HEK293 (cell line): ENCODE data around the gene PNN.
"Not testable (repeated sequence)": the region's sequence is repeated elsewhere in the genome, so short reads cannot be mapped to it uniquely, and the experiment has no call there.

Source experiments
- CTCF ChIA-PET: fragments of 350-600 bp; formaldehyde crosslinking; extraction: SDS; loops from one replicate; lab custom pipeline; 2021; ENCODE audit warnings: antibody characterized with exemption; lab: Yijun Ruan, JAX
- POLR2A ChIA-PET: fragments of 300-600 bp; formaldehyde crosslinking; extraction: SDS; loops from one replicate; lab custom pipeline; 2020; ENCODE audit warnings: antibody characterized with exemption, inconsistent platforms; lab: Yijun Ruan, JAX
- H3K27ac ChIP-seq: fragments of 200-500 bp; sonication (Bioruptor generic); 2 replicates; pipeline ENCODE4 v1.5.1; 2014; ENCODE audit warnings: low read depth, low read length, control low read depth, inconsistent platforms; ENCODE audit errors: extremely low read depth
- H3K36me3 ChIP-seq, 2 experiments: fragments of 200-500 bp in 1 of 2; sonication (Bioruptor generic) in 1 of 2; 1 replicate in 1 of 2; 2 replicates in 1 of 2; pipeline ENCODE4 v1.5.1; 2014 to 2017; ENCODE audit warnings: inconsistent platforms in 2 of 2, low read length in 2 of 2; ENCODE audit not compliant: control insufficient read depth in 2 of 2, insufficient read depth in 1 of 2
- H3K4me1 ChIP-seq: fragments of 200-500 bp; sonication (Bioruptor generic); 2 replicates; pipeline ENCODE4 v1.5.1; 2014; ENCODE audit warnings: mild to moderate bottlenecking, low read length, inconsistent platforms; ENCODE audit not compliant: control insufficient read depth, insufficient read depth
- H3K4me3 ChIP-seq: 2 replicates; pipeline ENCODE4 v1.5.1; 2011; ENCODE audit warnings: low read depth, mild to moderate bottlenecking, control low read depth, low read length, moderate library complexity
- H3K9me3 ChIP-seq: fragments of 200-500 bp; sonication (Bioruptor generic); 2 replicates; pipeline ENCODE4 v1.5.1; 2014; ENCODE audit warnings: low read depth, low read length, inconsistent platforms; ENCODE audit not compliant: control insufficient read depth, insufficient read depth
- CTCF ChIP-seq: fragments of 450-650 bp; formaldehyde crosslinking; IDR thresholded peaks from 2 replicates; pipeline ENCODE4 v1.5.1; 2016; ENCODE audit warnings: missing biosample characterization, missing genetic modification characterization
- GLIS2 ChIP-seq: fragments of 450-650 bp; formaldehyde crosslinking; IDR thresholded peaks from 2 replicates; pipeline ENCODE4 v1.5.1; 2016; ENCODE audit warnings: missing biosample characterization, missing genetic modification characterization
- HOXD13 ChIP-seq: sonication (generic); formaldehyde crosslinking; IDR thresholded peaks from 2 replicates; pipeline ENCODE4 v1.8.0; 2022; ENCODE audit warnings: missing genetic modification reagents, borderline replicate concordance
- KLF10 ChIP-seq: fragments of 450-650 bp; IDR thresholded peaks from 2 replicates; pipeline ENCODE4 v1.5.1; 2018; ENCODE audit warnings: missing biosample characterization, mild to moderate bottlenecking, missing genetic modification characterization
- OVOL3 ChIP-seq: fragments of 450-650 bp; formaldehyde crosslinking; IDR thresholded peaks from 2 replicates; pipeline ENCODE4 v1.5.1; 2016; ENCODE audit warnings: missing biosample characterization, missing genetic modification characterization
- PRDM1 ChIP-seq: fragments of 450-650 bp; formaldehyde crosslinking; IDR thresholded peaks from 2 replicates; pipeline ENCODE4; 2016; ENCODE audit warnings: missing biosample characterization, missing genetic modification characterization
- PRDM10 ChIP-seq: fragments of 450-650 bp; formaldehyde crosslinking; IDR thresholded peaks from 2 replicates; pipeline ENCODE4 v1.5.1; 2016; ENCODE audit warnings: missing biosample characterization, missing genetic modification characterization
- SCRT1 ChIP-seq: fragments of 450-650 bp; formaldehyde crosslinking; IDR thresholded peaks from 2 replicates; pipeline ENCODE4 v1.5.1; 2016; ENCODE audit warnings: missing biosample characterization, missing genetic modification characterization, borderline replicate concordance
- SCRT2 ChIP-seq: fragments of 450-650 bp; formaldehyde crosslinking; IDR thresholded peaks from 2 replicates; pipeline ENCODE4 v1.5.1; 2016; ENCODE audit warnings: missing biosample characterization, missing genetic modification characterization
- SP2 ChIP-seq: fragments of 450-650 bp; formaldehyde crosslinking; IDR thresholded peaks from 2 replicates; pipeline ENCODE4 v1.5.1; 2016; ENCODE audit warnings: missing biosample characterization, missing genetic modification characterization
- ZBTB21 ChIP-seq: fragments of 450-650 bp; formaldehyde crosslinking; IDR thresholded peaks from 2 replicates; pipeline ENCODE4 v1.5.1; 2017; ENCODE audit warnings: missing biosample characterization, missing genetic modification characterization
- ZBTB7A ChIP-seq: fragments of 450-650 bp; formaldehyde crosslinking; IDR thresholded peaks from 2 replicates; pipeline ENCODE4 v1.5.1; 2016; ENCODE audit warnings: low read depth, missing biosample characterization, missing genetic modification characterization
- ZFHX2 ChIP-seq: fragments of 450-650 bp; formaldehyde crosslinking; conservative IDR thresholded peaks from 2 replicates; pipeline ENCODE4 v1.5.1; 2016; ENCODE audit warnings: missing biosample characterization, missing genetic modification characterization
- ZFP3 ChIP-seq: fragments of 450-650 bp; formaldehyde crosslinking; IDR thresholded peaks from 2 replicates; pipeline ENCODE4 v1.5.1; 2016; ENCODE audit warnings: low read depth, missing biosample characterization, missing genetic modification characterization
- ZNF140 ChIP-seq: fragments of 450-650 bp; formaldehyde crosslinking; IDR thresholded peaks from 2 replicates; pipeline ENCODE4 v1.5.1; 2016; ENCODE audit warnings: missing biosample characterization, missing genetic modification characterization
- ZNF174 ChIP-seq: fragments of 450-650 bp; formaldehyde crosslinking; IDR thresholded peaks from 2 replicates; pipeline ENCODE4 v1.5.0; 2017; ENCODE audit warnings: missing biosample characterization, mild to moderate bottlenecking, missing genetic modification characterization
- ZNF214 ChIP-seq: fragments of 450-650 bp; formaldehyde crosslinking; IDR thresholded peaks from 2 replicates; pipeline ENCODE4 v1.5.1; 2017; ENCODE audit warnings: missing biosample characterization, mild to moderate bottlenecking, missing genetic modification characterization, borderline replicate concordance
- ZNF239 ChIP-seq: fragments of 450-650 bp; formaldehyde crosslinking; IDR thresholded peaks from 2 replicates; pipeline ENCODE4 v1.5.1; 2016; ENCODE audit warnings: missing biosample characterization, missing genetic modification characterization
- ZNF433 ChIP-seq: fragments of 450-650 bp; formaldehyde crosslinking; IDR thresholded peaks from 2 replicates; pipeline ENCODE4 v1.5.1; 2016; ENCODE audit warnings: missing biosample characterization, missing genetic modification characterization, low read depth
- ZNF596 ChIP-seq: fragments of 450-650 bp; IDR thresholded peaks from 2 replicates; pipeline ENCODE4 v1.5.0; 2018; ENCODE audit warnings: missing biosample characterization, mild to moderate bottlenecking, missing genetic modification characterization, moderate library complexity
- ZNF670 ChIP-seq: fragments of 450-650 bp; formaldehyde crosslinking; IDR thresholded peaks from 2 replicates; pipeline ENCODE4 v1.5.1; 2016; ENCODE audit warnings: missing biosample characterization, missing genetic modification characterization, low read depth
- ZNF776 ChIP-seq: fragments of 450-650 bp; formaldehyde crosslinking; IDR thresholded peaks from 2 replicates; pipeline ENCODE4 v1.5.0; 2017; ENCODE audit warnings: missing biosample characterization, missing genetic modification characterization, borderline replicate concordance
- ZSCAN5A ChIP-seq: fragments of 450-650 bp; formaldehyde crosslinking; IDR thresholded peaks from 2 replicates; pipeline ENCODE4 v1.5.1; 2016; ENCODE audit warnings: missing biosample characterization, missing genetic modification characterization

PNN gene

GRCh38 chr14:39157491-39157890, 17.6 kb upstream of the PNN start (continued):
- no peak for TF ChIP-seq PRDM10 (tag by site-specific recombination)

GRCh38 chr14:39158222-39158858, 16.7 kb upstream of the PNN start:
- POLR2A ChIA-PET, result interaction anchor here (1.4 to 2.2 kb wide), 2 partner anchors 12 to 109 kb away, joined by 3 to 11 read pairs; partner anchors contain the start of gene TRAPPC6B
- TF ChIP-seq ZNF596 (tag by site-specific recombination), result no peak
- TF ChIP-seq ZNF239, result no peak
- no peak for TF ChIP-seq ZFHX2 (tag by site-specific recombination)
- no peak for TF ChIP-seq ZNF174 (tag by site-specific recombination)
- no peak for TF ChIP-seq ZNF670 (tag by site-specific recombination)
- no peak for TF ChIP-seq ZBTB21 (tag by site-specific recombination)
- TF ChIP-seq SCRT1 (tag by site-specific recombination), result no peak
- TF ChIP-seq ZNF140 (tag by site-specific recombination), result no peak
- TF ChIP-seq OVOL3 (tag by site-specific recombination), result no peak
- TF ChIP-seq HOXD13 (CRISPR knock-in tag), result no peak
- no peak for TF ChIP-seq ZBTB7A (tag by site-specific recombination)
- no peak for TF ChIP-seq ZFP3 (tag by site-specific recombination)
- no peak for TF ChIP-seq ZNF776
- no peak for TF ChIP-seq ZNF214 (tag by site-specific recombination)
- no peak for TF ChIP-seq ZSCAN5A (tag by site-specific recombination)
- TF ChIP-seq KLF10 (tag by site-specific recombination), result no peak
- TF ChIP-seq GLIS2 (tag by site-specific recombination), result no peak
- no peak for TF ChIP-seq ZNF433
- TF ChIP-seq, all 188 proteins: peak for 0

GRCh38 chr14:39160494-39160893, 14.6 kb upstream of the PNN start:
- no peaks in the 10 kb centered on the region for H3K9me3 ChIP-seq
- TF ChIP-seq SCRT1 (tag by site-specific recombination) (0 out of 2 replicates have a peak, but pooled peaks have one; percentile 24), CTCF (tag by site-specific recombination) (no peak), PRDM1 (tag by site-specific recombination) (peak; percentile 72), SCRT2 (tag by site-specific recombination) (peak; percentile 77), SP2 (no peak)
- no peaks in the 10 kb centered on the region for H3K4me1 ChIP-seq
- CTCF ChIA-PET, result no interaction called here
- no peak overlapping the region for H3K27ac ChIP-seq
- POLR2A ChIA-PET, result interaction anchor here (3.0 kb wide), 1 partner anchor 10 kb away, joined by 15 read pairs; the partner anchor contains the start of gene TRAPPC6B
- no peak overlapping the region for H3K4me3 ChIP-seq
- H3K36me3 ChIP-seq, result peaks cover 33 to 57% of the 10 kb centered on the region in 2 experiments

More at GRCh38 chr14:39158222-39158858, 16.7 kb upstream of the PNN start:
- Histone ChIP-seq H3K27ac (no peak overlapping the region), H3K9me3 (no peaks in the 10 kb centered on the region), H3K4me3 (no peak overlapping the region), H3K4me1 (no peaks in the 10 kb centered on the region), H3K36me3 (peaks cover 31 to 57% of the 10 kb centered on the region in 2 experiments)
- CTCF ChIA-PET, result interaction anchor here (0.5 kb wide), 1 partner anchor 10 kb away, joined by 4 read pairs; no protein-coding TSS in a partner anchor

GRCh38 chr14:39167797-39168320, 7.2 kb upstream of the PNN start:
- not testable (repeated sequence) for H3K4me1 ChIP-seq, H3K27ac ChIP-seq, H3K9me3 ChIP-seq, H3K4me3 ChIP-seq
- ChIA-PET CTCF (interaction anchor here (0.8 kb wide), 1 partner anchor 10 kb away, joined by 4 read pairs; no protein-coding TSS in a partner anchor), POLR2A (interaction anchor here (0.6 to 0.7 kb wide), 3 partner anchors 16 to 99 kb away, joined by 3 to 8 read pairs (median 3); no protein-coding TSS in a partner anchor)
- peaks cover 16 to 19% of the 10 kb centered on the region in 2 experiments; a peak in 2 of 3 replicates for H3K36me3 ChIP-seq
